LNCAP (cell line): ENCODE results near the gene SLC38A7.

Experiments used
- CTCF ChIP-seq: fragments of 450-650 bp; IDR thresholded peaks from 2 replicates; pipeline ENCODE4 v1.5.1; 2017; ENCODE audit warnings: mild to moderate bottlenecking

The SLC38A7 gene

GRCh38 chr16:58665200-58665599, 19.4 kb downstream of the SLC38A7 start:
- TF ChIP-seq CTCF, result no peak

- peak; percentile 77 for TF ChIP-seq CTCF
Measured at GRCh38 chr16:58661199-58661830, 23.3 kb downstream of the SLC38A7 start.

GRCh38 chr16:58658796-58659211, 25.8 kb downstream of the SLC38A7 start:
- no peak for TF ChIP-seq CTCF

GRCh38 chr16:58656899-58657298, 27.7 kb downstream of the SLC38A7 start:
- no peak for TF ChIP-seq CTCF

GRCh38 chr16:58655215-58655596, 29.4 kb downstream of the SLC38A7 start:
- TF ChIP-seq CTCF, result no peak

GRCh38 chr16:58654560-58655214, 29.9 kb downstream of the SLC38A7 start:
- no peak for TF ChIP-seq CTCF

- no peak for TF ChIP-seq CTCF
Measured at GRCh38 chr16:58652741-58653140, 31.8 kb downstream of the SLC38A7 start.
